ENCODE results near the gene SLC20A1.
"Not testable (repeated sequence)": the region's sequence is repeated elsewhere in the genome, so short reads cannot be mapped to it uniquely, and the experiment has no call there.

The SLC20A1 gene

GRCh38 chr2:112684415-112684775, 38.7 kb downstream of the SLC20A1 start:
- FAIRE-seq, result no peak

- FAIRE-seq, result no peak
Observed at GRCh38 chr2:112685271-112685884, 39.6 kb downstream of the SLC20A1 start.

- FAIRE-seq, result no peak
Observed at GRCh38 chr2:112686348-112687217, 40.8 kb downstream of the SLC20A1 start.

GRCh38 chr2:112687522-112687921, 41.8 kb downstream of the SLC20A1 start:
- no peak for FAIRE-seq

- no peak for FAIRE-seq
Observed at GRCh38 chr2:112688086-112688880, 42.5 kb downstream of the SLC20A1 start.

GRCh38 chr2:112690853-112691401, 45.2 kb downstream of the SLC20A1 start:
- FAIRE-seq, result no peak

- FAIRE-seq, result no peak
Observed at GRCh38 chr2:112691881-112692281, 46.1 kb downstream of the SLC20A1 start.

- FAIRE-seq, result no peak
Observed at GRCh38 chr2:112692495-112692911, 46.8 kb downstream of the SLC20A1 start.

GRCh38 chr2:112692918-112693317, 47.2 kb downstream of the SLC20A1 start:
- FAIRE-seq, result no peak

GRCh38 chr2:112693596-112693995, 47.9 kb downstream of the SLC20A1 start:
- FAIRE-seq, result no peak

- no peak for FAIRE-seq
Observed at GRCh38 chr2:112694182-112694581, 48.4 kb downstream of the SLC20A1 start.

GRCh38 chr2:112698834-112699515, 53.2 kb downstream of the SLC20A1 start:
- FAIRE-seq, result no peak

GRCh38 chr2:112699984-112700667, 54.4 kb downstream of the SLC20A1 start:
- no peak for FAIRE-seq

GRCh38 chr2:112701052-112701451, 55.3 kb downstream of the SLC20A1 start:
- FAIRE-seq, result no peak

- FAIRE-seq, result no peak
Observed at GRCh38 chr2:112703684-112704083, 57.9 kb downstream of the SLC20A1 start.

- no peak for FAIRE-seq
Observed at GRCh38 chr2:112705575-112705974, 59.8 kb downstream of the SLC20A1 start.

- no peak for FAIRE-seq
Observed at GRCh38 chr2:112706170-112706664, 60.5 kb downstream of the SLC20A1 start.

- not testable (repeated sequence) for FAIRE-seq
Observed at GRCh38 chr2:112706947-112707346, 61.2 kb downstream of the SLC20A1 start.

- FAIRE-seq, result no peak
Observed at GRCh38 chr2:112708968-112709367, 63.2 kb downstream of the SLC20A1 start.

GRCh38 chr2:112709703-112710102, 64.0 kb downstream of the SLC20A1 start:
- no peak for FAIRE-seq

GRCh38 chr2:112710956-112711750, 65.4 kb downstream of the SLC20A1 start:
- no peak for FAIRE-seq
